ENCODE results near the gene FRRS1.

- TF ChIP-seq, protein P1, sequence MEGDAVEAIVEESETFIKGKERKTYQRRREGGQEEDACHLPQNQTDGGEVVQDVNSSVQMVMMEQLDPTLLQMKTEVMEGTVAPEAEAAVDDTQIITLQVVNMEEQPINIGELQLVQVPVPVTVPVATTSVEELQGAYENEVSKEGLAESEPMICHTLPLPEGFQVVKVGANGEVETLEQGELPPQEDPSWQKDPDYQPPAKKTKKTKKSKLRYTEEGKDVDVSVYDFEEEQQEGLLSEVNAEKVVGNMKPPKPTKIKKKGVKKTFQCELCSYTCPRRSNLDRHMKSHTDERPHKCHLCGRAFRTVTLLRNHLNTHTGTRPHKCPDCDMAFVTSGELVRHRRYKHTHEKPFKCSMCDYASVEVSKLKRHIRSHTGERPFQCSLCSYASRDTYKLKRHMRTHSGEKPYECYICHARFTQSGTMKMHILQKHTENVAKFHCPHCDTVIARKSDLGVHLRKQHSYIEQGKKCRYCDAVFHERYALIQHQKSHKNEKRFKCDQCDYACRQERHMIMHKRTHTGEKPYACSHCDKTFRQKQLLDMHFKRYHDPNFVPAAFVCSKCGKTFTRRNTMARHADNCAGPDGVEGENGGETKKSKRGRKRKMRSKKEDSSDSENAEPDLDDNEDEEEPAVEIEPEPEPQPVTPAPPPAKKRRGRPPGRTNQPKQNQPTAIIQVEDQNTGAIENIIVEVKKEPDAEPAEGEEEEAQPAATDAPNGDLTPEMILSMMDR (conservative IDR thresholded peaks at IDR 0.05 in 1 of 2, IDR thresholded peaks at IDR 0.05 in 1 of 2; ENCODE audit: low read depth in 1 of 2, low read length in 2 of 2), result no peak
- TF ChIP-seq EZH2 (IDR thresholded peaks at IDR 0.05; ENCODE audit: low read length, missing control alignments), result no peak
These were observed 17.7 kb upstream of the FRRS1 start for GRCh38 chr1:99784143-99784542.

All from fibroblast of lung (primary cell).